HepG2 (cell line): ENCODE results near the gene SNRNP27. TPM values are rescaled to one million over a fixed set of nuclear protein-coding genes. Genes with fewer than 3 reads are reported as not detected.
A peak's percentile ranks its signal among the peaks of the same experiment; 100 is the strongest.

Experiments used
- ATF7-NPFF ChIP-seq: sonication (generic); formaldehyde crosslinking; IDR thresholded peaks from 2 replicates; pipeline ENCODE4 v1.8.1; 2023; ENCODE audit warnings: mild to moderate bottlenecking, low read depth, missing genetic modification reagents, moderate library complexity
- ATM ChIP-seq: fragments of 450-650 bp; IDR thresholded peaks from 2 replicates; pipeline ENCODE4 v1.7.1; 2017; ENCODE audit warnings: mild to moderate bottlenecking, borderline replicate concordance
- HES4 ChIP-seq: sonication (generic); formaldehyde crosslinking; IDR thresholded peaks from 2 replicates; pipeline ENCODE4 v1.9.0; 2021; ENCODE audit warnings: mild to moderate bottlenecking, missing genetic modification reagents, borderline replicate concordance
- HNF1A ChIP-seq, 2 experiments: sonication (generic) in 1 of 2; formaldehyde crosslinking in 1 of 2; IDR thresholded peaks; 2 replicates each; pipeline versions ENCODE4 v1.4.0 to v1.6.1; 2016 to 2020; ENCODE audit warnings: borderline replicate concordance in 1 of 2, low read depth in 1 of 2, mild to moderate bottlenecking in 1 of 2, missing genetic modification reagents in 1 of 2
- HNRNPK ChIP-seq: fragments of 200-400 bp; formaldehyde crosslinking; IDR thresholded peaks from 2 replicates; pipeline ENCODE4 v1.6.1; 2018; ENCODE audit warnings: low read length, low read depth, moderate library complexity, mild to moderate bottlenecking; ENCODE audit not compliant: poor library complexity, severe bottlenecking
- HNRNPL ChIP-seq: fragments of 200-400 bp; formaldehyde crosslinking; IDR thresholded peaks from 2 replicates; pipeline ENCODE4 v1.6.1; 2017; ENCODE audit warnings: mild to moderate bottlenecking, low read depth, low read length
- JUN ChIP-seq: sonication (generic); formaldehyde crosslinking; IDR thresholded peaks from 2 replicates; pipeline ENCODE4 v1.4.0; 2020; ENCODE audit warnings: mild to moderate bottlenecking, missing genetic modification reagents
- KAT7 ChIP-seq: IDR thresholded peaks from 2 replicates; pipeline ENCODE4 v1.6.1; 2018; ENCODE audit warnings: borderline replicate concordance, missing compliant biosample characterization
- NRL ChIP-seq: sonication (generic); formaldehyde crosslinking; IDR thresholded peaks from 2 replicates; pipeline ENCODE4 v1.5.0; 2020; ENCODE audit warnings: missing genetic modification reagents, mild to moderate bottlenecking, moderate library complexity, borderline replicate concordance
- SNRNP70 ChIP-seq: fragments of 200-400 bp; formaldehyde crosslinking; IDR thresholded peaks from 2 replicates; pipeline ENCODE4 v1.6.1; 2017; ENCODE audit warnings: mild to moderate bottlenecking, low read depth, low read length, moderate library complexity
- SP5 ChIP-seq: IDR thresholded peaks from 2 replicates; pipeline ENCODE4 v1.6.1; 2016; ENCODE audit warnings: low read depth, borderline replicate concordance
- SPEN ChIP-seq: sonication (generic); formaldehyde crosslinking; IDR thresholded peaks from 2 replicates; pipeline ENCODE4 v1.5.1; 2020; ENCODE audit warnings: low read depth, mild to moderate bottlenecking, missing genetic modification reagents
- ZBTB37 ChIP-seq: sonication (generic); formaldehyde crosslinking; IDR thresholded peaks from 2 replicates; pipeline ENCODE4 v1.4.0; 2020; ENCODE audit warnings: mild to moderate bottlenecking, missing genetic modification reagents
- ZBTB8A ChIP-seq: sonication (generic); formaldehyde crosslinking; IDR thresholded peaks from 2 replicates; pipeline ENCODE4 v1.4.0; 2020; ENCODE audit warnings: mild to moderate bottlenecking, low read depth, missing genetic modification reagents, borderline replicate concordance
- ZNF350 ChIP-seq: sonication (generic); formaldehyde crosslinking; IDR thresholded peaks from 2 replicates; pipeline ENCODE4 v1.4.0; 2020; ENCODE audit warnings: mild to moderate bottlenecking, low read depth, missing genetic modification reagents, borderline replicate concordance
- ZNF558 ChIP-seq: sonication (generic); formaldehyde crosslinking; IDR thresholded peaks from 2 replicates; pipeline ENCODE4 v1.9.0; 2022; ENCODE audit warnings: mild to moderate bottlenecking, missing genetic modification reagents, borderline replicate concordance
- ZNF629 ChIP-seq: sonication (generic); formaldehyde crosslinking; conservative IDR thresholded peaks from 2 replicates; pipeline ENCODE4 v1.5.0; 2020; ENCODE audit warnings: missing genetic modification reagents
- ZNF737 ChIP-seq: sonication (generic); formaldehyde crosslinking; IDR thresholded peaks from 2 replicates; pipeline ENCODE4 v1.5.0; 2020; ENCODE audit warnings: missing genetic modification reagents, mild to moderate bottlenecking, borderline replicate concordance
- ZNF776 ChIP-seq: sonication (generic); formaldehyde crosslinking; IDR thresholded peaks from 2 replicates; pipeline ENCODE4 v1.4.0; 2020; ENCODE audit warnings: mild to moderate bottlenecking, missing genetic modification reagents
- polyA plus RNA-seq, 8 experiments: library from polyadenylated mRNA; depleted of rRNA in 3 of 8; stranded (reverse) in 7 of 8; unstranded in 1 of 8; fragments of >200 nt; fragmentation: Illumina TruSeq in 4 of 8; extraction: Trizol in 4 of 8; gene quantifications; 2 replicates each; pipeline versions ENCODE4 v1.2.1 to v1.2.3, GENCODE V29; 2011 to 2016; ENCODE audit warnings: low read depth in 4 of 8, missing spikeins in 1 of 8, mixed read lengths in 1 of 8; ENCODE audit not compliant: insufficient read depth in 1 of 8
- total RNA-seq, 5 experiments: library from RNA; depleted of rRNA; stranded (reverse); fragments of >200 nt; fragmentation: Illumina TruSeq; extraction: Trizol; gene quantifications; 2 replicates each; pipeline ENCODE4 v1.2.3, GENCODE V29; 2016; ENCODE audit warnings: low read depth in 1 of 5
- TF ChIP-seq, protein P1 (sequence below): sonication (generic); formaldehyde crosslinking; IDR thresholded peaks from 2 replicates; pipeline ENCODE4 v1.4.0; 2020; ENCODE audit warnings: missing genetic modification reagents

Gene SNRNP27
- total and polyA plus RNA-seq, 2 of the 13 experiments (the other 11 are each of a cell fraction or from before 2014, with no cell fraction given), result 49.8 to 54.6 TPM

- TF ChIP-seq, protein P1, sequence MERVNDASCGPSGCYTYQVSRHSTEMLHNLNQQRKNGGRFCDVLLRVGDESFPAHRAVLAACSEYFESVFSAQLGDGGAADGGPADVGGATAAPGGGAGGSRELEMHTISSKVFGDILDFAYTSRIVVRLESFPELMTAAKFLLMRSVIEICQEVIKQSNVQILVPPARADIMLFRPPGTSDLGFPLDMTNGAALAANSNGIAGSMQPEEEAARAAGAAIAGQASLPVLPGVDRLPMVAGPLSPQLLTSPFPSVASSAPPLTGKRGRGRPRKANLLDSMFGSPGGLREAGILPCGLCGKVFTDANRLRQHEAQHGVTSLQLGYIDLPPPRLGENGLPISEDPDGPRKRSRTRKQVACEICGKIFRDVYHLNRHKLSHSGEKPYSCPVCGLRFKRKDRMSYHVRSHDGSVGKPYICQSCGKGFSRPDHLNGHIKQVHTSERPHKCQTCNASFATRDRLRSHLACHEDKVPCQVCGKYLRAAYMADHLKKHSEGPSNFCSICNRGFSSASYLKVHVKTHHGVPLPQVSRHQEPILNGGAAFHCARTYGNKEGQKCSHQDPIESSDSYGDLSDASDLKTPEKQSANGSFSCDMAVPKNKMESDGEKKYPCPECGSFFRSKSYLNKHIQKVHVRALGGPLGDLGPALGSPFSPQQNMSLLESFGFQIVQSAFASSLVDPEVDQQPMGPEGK, result peak; percentile 73
- TF ChIP-seq NRL (CRISPR knock-in tag), result peak; percentile 81; the same call in 1 of the 2 replicates
- TF ChIP-seq ZNF776, result no peak
- TF ChIP-seq SPEN (CRISPR knock-in tag), result peak; percentile 84
- TF ChIP-seq ZBTB37 (CRISPR knock-in tag), result peak; percentile 29; the same call in 1 of the 2 replicates
- TF ChIP-seq ZNF350 (CRISPR knock-in tag), result peak; percentile 92; the same call in 1 of the 2 replicates
- TF ChIP-seq KAT7, result peak; percentile 94
- no peak for TF ChIP-seq HNF1A (IDR thresholded peaks at IDR 0.05; ENCODE audit: low read depth)
- no peak for TF ChIP-seq HNF1A (CRISPR knock-in tag; IDR thresholded peaks at IDR 0.05; ENCODE audit: borderline replicate concordance)
- TF ChIP-seq SNRNP70, result no peak
- TF ChIP-seq HNRNPK, result no peak
- peak; percentile 65; the same call in 1 of the 2 replicates for TF ChIP-seq ZNF558
- TF ChIP-seq ZNF629 (CRISPR knock-in tag), result peak; percentile 80
- TF ChIP-seq ATM, result no peak
- TF ChIP-seq JUN (CRISPR knock-in tag), result no peak
- TF ChIP-seq ZNF737 (CRISPR knock-in tag), result no peak
- TF ChIP-seq ZBTB8A, result no peak; the same call in 1 of the 2 replicates
- TF ChIP-seq HNRNPL, result 0 out of 2 replicates have a peak, but pooled peaks have one; percentile 38
- peak; percentile 57; the same call in 1 of the 2 replicates for TF ChIP-seq HES4 (CRISPR knock-in tag)
- TF ChIP-seq SP5 (CRISPR knock-in tag), result peak; percentile 45; the same call in 1 of the 2 replicates
- peak; percentile 54 for TF ChIP-seq ATF7-NPFF
Observed at GRCh38 chr2:69893684-69894551, at the start of gene SNRNP27 (continued).
